NK-92 (cell line): ENCODE data around the gene TRAK2.
"Not testable (repeated sequence)": the region's sequence is repeated elsewhere in the genome, so short reads cannot be mapped to it uniquely, and the experiment has no call there.

ENCODE experiments used
- DNase-seq: peaks from one replicate; lab custom pipeline; 2025; ENCODE audit not compliant: unreplicated experiment; lab: John Stamatoyannopoulos, UW

Gene TRAK2

GRCh38 chr2:201450954-201451291 lies 335 bp downstream of the TRAK2 start:
- DNase-seq = no peak

DNA sequence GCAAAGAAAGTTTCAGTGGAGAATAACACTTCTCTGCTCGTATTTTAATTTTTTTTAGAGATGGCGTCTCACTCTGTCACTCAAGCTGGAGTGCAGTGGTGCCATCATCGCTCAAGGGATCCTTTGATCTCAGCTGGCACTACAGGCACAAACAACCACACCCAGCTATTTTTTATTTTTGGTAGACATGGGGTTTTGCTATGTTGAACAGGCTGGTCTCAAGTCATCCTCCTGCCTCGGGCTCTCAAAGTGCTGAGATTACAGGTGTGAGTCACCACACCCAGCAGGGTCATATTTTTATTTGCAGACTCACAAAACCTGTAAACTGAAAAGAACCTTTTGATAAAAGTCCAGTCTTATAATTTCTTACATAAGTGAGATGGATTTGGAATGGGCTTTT lies 2.6 kb downstream of the TRAK2 start:
- DNase-seq = no peak

DNA sequence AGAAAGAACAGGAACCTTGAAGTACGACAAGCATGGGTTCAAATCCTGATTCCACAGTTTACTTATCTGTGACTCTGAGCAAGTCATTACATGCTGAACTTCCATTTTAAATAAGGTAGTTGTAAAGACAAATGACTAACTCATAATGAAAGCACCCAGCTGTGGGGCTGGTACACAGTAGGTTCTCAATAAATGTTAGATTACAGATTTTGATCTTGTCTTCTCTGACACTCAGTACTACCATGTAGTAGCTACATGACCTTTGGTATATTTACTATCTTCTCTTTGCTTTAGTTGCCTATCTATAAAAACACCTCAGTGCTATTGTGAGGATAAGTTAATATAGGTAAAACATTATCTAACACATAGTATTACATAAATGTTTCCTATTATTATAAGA lies 3.2 kb downstream of the TRAK2 start:
- DNase-seq = no peak

DNA sequence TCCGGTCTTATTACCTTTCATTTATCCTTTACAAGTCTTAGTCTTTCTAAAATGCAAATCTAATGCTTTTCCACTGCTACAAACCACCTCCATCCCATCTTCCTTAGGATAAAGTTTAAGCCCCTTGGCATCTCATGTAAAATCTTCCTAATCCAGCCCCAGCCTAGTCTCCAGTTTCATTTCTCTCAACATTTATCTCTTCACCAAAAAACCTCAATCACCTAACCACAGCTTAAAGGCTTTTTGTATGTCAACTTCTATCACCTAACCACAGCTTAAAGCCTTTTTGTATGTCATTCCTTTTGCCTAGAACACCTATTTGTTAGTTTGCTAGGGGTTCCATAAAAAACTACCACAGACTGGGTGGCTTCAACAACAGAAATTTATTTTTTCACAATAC lies 4.2 kb downstream of the TRAK2 start:
- no peak for DNase-seq

DNA sequence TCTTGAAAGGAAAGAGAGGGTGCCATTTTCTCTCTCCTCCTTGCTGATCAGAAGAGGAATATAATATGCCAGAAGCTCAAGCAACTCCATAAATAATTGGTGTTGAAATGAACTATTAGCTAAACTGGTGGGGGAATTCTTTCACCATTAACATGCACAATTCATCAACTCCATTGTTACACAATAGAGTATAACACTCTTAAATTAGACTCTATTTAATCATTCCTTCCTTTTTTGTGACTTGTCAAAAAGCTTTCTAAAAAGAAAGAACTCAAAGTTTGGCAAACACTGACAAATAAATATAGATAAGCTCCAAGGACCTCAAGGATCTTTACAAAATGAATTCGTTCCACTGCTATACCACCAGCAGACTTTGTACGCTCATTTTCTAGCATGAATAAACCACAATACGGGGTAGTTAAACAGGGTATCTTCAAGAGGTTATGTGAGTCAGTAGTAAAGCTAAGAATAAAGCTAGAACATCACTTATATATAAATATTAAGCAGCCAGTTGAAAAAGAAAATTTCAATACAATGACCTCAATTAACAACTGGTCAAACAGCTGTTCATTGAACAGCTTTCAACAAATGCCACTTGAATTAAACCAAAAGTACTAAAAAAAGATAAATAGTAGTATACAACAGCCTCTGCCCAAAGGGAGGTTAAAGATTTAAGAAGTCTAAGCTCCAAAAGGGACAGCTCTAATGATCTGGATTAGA lies 6.4 kb downstream of the TRAK2 start:
- DNase-seq = no peak

DNA sequence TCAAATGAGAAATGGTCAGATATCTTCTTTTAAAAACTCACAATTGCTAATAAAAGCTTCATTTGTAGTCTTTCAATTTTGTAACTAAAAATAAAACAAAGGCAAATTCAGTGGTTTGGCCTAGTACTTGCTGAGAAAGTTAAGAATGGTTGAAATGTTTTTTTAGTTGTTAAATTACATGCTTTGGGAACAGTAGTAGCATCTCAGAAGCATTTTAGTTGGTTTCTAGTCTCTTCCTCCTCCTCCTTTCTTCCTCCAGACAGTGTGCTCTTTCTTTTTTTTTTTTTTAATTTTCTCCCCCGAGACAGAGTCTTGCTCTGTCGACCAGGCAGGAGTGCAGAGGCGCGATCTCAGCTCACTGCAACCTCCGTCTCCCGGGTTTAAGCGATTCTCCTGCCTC lies 9.8 kb downstream of the TRAK2 start:
- DNase-seq = no peak

DNA sequence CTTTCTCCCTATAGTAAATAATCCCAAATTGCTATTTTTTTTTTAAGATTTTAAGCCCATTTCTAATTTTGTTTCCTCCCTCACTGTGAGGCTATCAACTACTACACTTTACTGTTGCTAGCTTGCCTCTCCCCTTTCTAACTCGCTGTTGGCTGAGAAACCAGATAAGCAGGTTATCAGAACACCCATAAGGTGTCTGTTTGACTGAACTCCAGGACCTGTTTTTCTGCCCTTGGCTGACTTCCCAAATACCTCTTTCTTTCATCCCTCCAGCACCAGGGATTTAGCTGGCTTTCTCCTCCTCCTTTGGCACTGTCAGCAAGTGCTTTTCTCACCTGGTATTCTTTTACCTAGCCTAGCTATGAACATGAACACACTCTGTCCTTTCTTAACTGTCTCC lies 11.1 kb downstream of the TRAK2 start:
- DNase-seq = no peak

GRCh38 chr2:201439336-201439922 lies 11.8 kb downstream of the TRAK2 start:
- not testable (repeated sequence) for DNase-seq

- no peak for DNase-seq
These were observed 15.1 kb downstream of the TRAK2 start for GRCh38 chr2:201436141-201436540.

DNA sequence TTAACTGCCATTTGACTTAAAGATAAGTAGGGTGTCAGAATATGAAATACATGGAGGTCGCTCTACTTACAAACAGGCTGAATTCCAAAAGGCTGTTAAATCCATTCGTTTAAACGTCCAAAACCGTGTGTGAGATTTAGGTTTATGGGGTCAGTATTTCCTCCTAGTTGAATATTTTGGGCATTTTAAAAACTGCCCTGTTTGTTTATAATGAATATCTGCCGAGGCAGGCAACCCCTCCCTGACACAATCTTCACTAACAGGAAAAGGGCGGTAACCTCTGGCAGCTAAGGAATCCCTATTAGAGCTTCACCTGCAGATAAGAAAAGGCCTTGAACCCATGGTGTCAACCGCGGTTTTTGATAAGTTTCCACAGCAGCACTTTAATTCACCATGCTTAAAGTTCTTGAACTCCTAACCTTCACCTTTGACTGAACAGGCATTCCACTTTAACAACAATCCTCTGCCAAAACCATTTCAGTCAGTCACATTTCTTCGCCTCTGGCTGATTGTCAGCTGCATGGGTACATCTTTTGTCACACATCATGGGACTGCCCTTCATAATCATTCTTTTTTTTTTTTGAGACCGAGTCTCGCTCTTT lies 17.8 kb downstream of the TRAK2 start:
- no peak for DNase-seq

DNA sequence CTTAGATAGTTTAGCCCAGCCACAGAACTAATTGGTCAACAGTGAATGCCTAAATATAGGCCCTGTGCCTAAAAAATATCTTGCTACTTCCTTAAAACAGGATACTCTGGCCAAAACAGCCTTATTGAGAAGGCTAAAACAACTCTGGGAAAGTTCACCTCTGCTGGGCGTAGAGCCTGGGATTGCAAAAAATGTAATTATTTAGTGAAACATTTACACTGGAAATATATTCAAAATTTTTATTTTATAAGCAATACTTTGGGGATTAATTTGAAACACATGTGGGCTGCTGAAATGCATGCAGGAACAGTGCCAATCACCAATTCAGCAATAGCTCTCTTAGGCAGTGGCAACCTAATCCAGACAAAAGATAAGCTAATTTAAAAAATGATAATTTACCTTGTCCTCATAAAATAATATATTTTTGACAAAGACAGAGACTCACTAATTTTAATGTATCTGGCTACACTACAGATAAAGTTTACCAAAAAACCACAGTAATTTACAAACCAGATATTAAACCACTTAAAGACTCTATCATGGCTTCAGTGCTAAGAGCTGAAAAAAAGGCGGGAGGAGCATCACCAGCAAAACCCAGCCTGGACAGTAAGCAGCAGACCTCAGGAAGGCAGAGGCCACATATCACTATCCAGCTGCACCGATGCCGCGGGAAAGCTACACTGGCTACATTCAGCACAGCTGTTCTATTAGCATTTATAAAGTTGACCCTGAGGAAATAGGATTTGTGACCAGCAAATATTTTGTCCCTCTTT lies 18.5 kb downstream of the TRAK2 start:
- DNase-seq = no peak

GRCh38 chr2:201432038-201432620 lies 19.1 kb downstream of the TRAK2 start:
- no peak for DNase-seq

GRCh38 chr2:201430839-201431238 lies 20.4 kb downstream of the TRAK2 start:
- no peak for DNase-seq

DNA sequence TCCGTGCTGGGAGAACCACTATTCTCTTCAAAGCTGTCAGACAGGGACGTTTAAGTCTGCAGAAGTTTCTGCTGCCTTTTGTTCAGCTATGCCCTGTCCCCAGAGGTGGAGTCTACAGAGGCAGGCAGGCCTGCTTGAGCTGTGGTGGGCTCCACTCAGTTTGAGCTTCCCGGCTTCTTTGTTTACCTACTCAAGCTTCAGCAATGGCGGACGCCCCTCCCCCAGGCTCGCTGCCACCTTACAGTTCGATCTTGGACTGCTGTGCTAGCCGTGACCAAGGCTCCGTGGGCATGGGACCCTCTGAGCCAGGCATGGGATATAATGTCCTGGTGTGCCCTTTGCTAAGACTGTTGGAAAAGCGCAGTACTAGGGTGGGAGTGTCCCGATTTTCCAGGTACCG lies 20.9 kb downstream of the TRAK2 start:
- not testable (repeated sequence) for DNase-seq

DNA sequence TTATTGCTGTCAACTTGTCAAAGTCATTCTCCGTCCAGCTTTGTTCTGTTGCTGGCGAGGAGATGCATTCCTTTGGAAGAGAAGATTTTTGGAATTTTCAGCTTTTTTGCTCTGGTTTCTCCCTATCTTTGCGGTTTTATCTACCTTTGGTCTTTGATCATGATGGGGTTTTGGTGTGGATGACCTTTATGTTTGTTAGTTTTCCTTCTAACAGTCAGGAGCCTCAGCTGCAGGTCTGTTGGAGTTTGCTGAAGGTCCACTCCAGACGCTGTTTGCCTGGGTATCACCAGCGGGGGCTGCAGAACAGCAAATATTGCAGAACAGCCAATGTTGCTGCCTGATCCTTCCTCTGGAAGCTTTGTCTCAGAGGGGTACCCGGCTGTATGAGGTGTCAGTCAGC lies 21.4 kb downstream of the TRAK2 start:
- DNase-seq = not testable (repeated sequence)

GRCh38 chr2:201428366-201428765 lies 22.9 kb downstream of the TRAK2 start:
- DNase-seq = not testable (repeated sequence)

GRCh38 chr2:201425952-201426351 lies 25.3 kb downstream of the TRAK2 start:
- no peak for DNase-seq

- DNase-seq = no peak
These were observed 30.7 kb downstream of the TRAK2 start for GRCh38 chr2:201420442-201421113.

DNA sequence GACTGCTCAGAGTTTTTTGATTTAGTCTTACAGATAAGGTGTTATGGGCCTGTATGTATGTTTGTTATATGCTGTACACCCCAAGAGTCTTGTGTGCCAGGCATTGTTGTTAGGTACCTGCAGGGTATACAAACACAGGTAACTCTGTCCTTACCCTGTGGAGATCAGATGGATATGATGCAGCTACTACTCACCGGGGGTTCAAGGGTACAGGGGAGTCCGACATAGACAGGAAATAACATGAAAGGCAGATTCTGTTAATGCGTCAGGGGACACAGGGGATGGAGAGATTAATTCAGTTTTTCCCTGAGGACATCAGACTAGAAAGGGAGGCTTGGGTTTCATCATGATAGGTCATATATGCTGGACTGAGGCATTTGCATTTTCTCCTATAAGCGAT lies 31.3 kb downstream of the TRAK2 start:
- DNase-seq = no peak

- DNase-seq = no peak
These were observed 32.1 kb downstream of the TRAK2 start for GRCh38 chr2:201419057-201419635.

GRCh38 chr2:201415149-201415548 lies 36.1 kb downstream of the TRAK2 start:
- no peak for DNase-seq
